KMS-11 (cell line): Measurements from ENCODE around the gene SLC15A3.

Source experiments
- H2AFZ ChIP-seq: fragments of 200-600 bp; sonication (generic); 2 replicates; pipeline ENCODE4 v1.6.1; 2016; ENCODE audit warnings: antibody characterized with exemption, mixed run types, low read depth
- H3K27ac ChIP-seq: fragments of 200-600 bp; sonication (generic); 2 replicates; pipeline ENCODE4 v1.6.1; 2016; ENCODE audit warnings: mild to moderate bottlenecking, mixed run types
- H3K27me3 ChIP-seq: fragments of 200-600 bp; sonication (generic); 2 replicates; pipeline ENCODE4 v1.6.1; 2017; ENCODE audit warnings: mild to moderate bottlenecking, low read depth, mixed run types, moderate library complexity; ENCODE audit not compliant: insufficient read depth
- H3K36me3 ChIP-seq: fragments of 200-600 bp; sonication (generic); 2 replicates; pipeline ENCODE4 v1.6.1; 2017; ENCODE audit warnings: mild to moderate bottlenecking, mixed run types; ENCODE audit not compliant: insufficient read depth
- H3K4me1 ChIP-seq: fragments of 200-600 bp; sonication (generic); 2 replicates; pipeline ENCODE4 v1.6.1; 2016; ENCODE audit warnings: mild to moderate bottlenecking, low read depth, mixed run types; ENCODE audit not compliant: poor library complexity, severe bottlenecking
- H3K4me2 ChIP-seq: fragments of 200-600 bp; sonication (generic); 2 replicates; pipeline ENCODE4 v1.7.0; 2016; ENCODE audit warnings: mild to moderate bottlenecking, mixed run types
- H3K4me3 ChIP-seq: fragments of 200-600 bp; sonication (generic); IDR thresholded peaks from 2 replicates; pipeline ENCODE4 v1.6.1; 2017; ENCODE audit warnings: low read depth, low read length, mixed read lengths; ENCODE audit not compliant: insufficient read depth
- H3K79me2 ChIP-seq: fragments of 200-600 bp; sonication (generic); 2 replicates; pipeline ENCODE4 v1.6.1; 2016; ENCODE audit warnings: low read depth, mixed run types; ENCODE audit not compliant: insufficient read depth
- H3K9ac ChIP-seq: fragments of 200-600 bp; sonication (generic); 2 replicates; pipeline ENCODE4 v1.6.1; 2016; ENCODE audit warnings: mild to moderate bottlenecking, mixed run types
- H4K20me1 ChIP-seq: fragments of 200-600 bp; sonication (generic); 2 replicates; pipeline ENCODE4 v1.6.1; 2016; ENCODE audit warnings: mild to moderate bottlenecking, mixed run types; ENCODE audit not compliant: insufficient read depth
- CTCF ChIP-seq: fragments of 200-600 bp; sonication (generic); conservative IDR thresholded peaks from 2 replicates; pipeline ENCODE4 v1.6.1; 2017; ENCODE audit warnings: low read depth, mild to moderate bottlenecking, antibody characterized with exemption, low read length, moderate library complexity, mixed read lengths

SLC15A3 gene

DNA sequence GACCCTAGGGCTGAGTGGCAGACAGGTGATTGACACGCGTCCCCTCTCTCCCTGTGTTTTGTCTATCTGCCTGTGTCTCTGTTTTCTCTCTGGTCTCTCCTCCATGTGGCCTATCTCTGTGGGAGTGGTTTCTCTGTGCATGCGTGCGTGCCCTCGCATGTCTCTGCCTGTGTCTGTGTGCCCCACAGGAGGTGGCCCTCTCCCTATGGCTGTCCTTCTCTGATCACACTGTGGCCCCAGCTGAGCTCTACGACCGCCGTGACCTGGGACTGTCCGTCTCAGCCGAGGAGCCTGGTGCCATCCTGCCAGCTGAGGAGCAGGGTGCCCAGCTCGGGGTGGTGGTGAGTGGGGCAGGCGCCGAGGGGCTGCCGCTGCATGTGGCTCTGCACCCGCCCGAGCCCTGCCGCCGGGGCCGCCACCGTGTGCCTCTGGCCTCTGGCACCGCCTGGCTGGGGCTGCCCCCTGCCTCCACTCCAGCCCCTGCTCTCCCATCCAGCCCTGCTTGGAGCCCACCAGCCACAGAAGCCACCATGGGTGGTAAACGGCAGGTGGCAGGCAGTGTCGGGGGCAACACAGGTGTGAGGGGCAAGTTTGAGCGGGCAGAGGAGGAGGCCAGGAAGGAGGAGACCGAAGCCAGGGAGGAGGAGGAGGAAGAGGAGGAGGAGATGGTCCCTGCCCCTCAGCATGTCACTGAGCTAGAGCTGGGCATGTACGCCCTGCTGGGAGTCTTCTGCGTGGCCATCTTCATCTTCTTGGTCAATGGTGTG, 16.1 kb downstream of the SLC15A3 start:
- H3K4me3 ChIP-seq, result no peak overlapping the region
- peaks cover 9% of the 10 kb centered on the region for H3K4me1 ChIP-seq
- no peaks in the 10 kb centered on the region; the same call in 1 of the 2 replicates for H3K27me3 ChIP-seq
- no peak overlapping the region for H3K9ac ChIP-seq
- no peak for TF ChIP-seq CTCF
- H3K36me3 ChIP-seq, result no peaks in the 10 kb centered on the region
- no peaks in the 10 kb centered on the region for H4K20me1 ChIP-seq
- H3K79me2 ChIP-seq, result no peaks in the 10 kb centered on the region
- H3K27ac ChIP-seq, result no peak overlapping the region
- no peak overlapping the region for H2AFZ ChIP-seq
- H3K4me2 ChIP-seq, result no peak overlapping the region

GRCh38 chr11:60934790-60935605, 17.0 kb downstream of the SLC15A3 start:
- Histone ChIP-seq H3K4me2 (no peak overlapping the region), H4K20me1 (no peaks in the 10 kb centered on the region), H3K27me3 (no peaks in the 10 kb centered on the region; the same call in 1 of the 2 replicates), H3K9ac (no peak overlapping the region), H3K79me2 (no peaks in the 10 kb centered on the region), H3K36me3 (no peaks in the 10 kb centered on the region), H3K27ac (no peak overlapping the region), H2AFZ (no peak overlapping the region), H3K4me3 (no peak overlapping the region), H3K4me1 (peaks cover 6% of the 10 kb centered on the region)
- no peak for TF ChIP-seq CTCF

GRCh38 chr11:60934124-60934789, 17.7 kb downstream of the SLC15A3 start:
- Histone ChIP-seq H3K27ac (no peak overlapping the region), H4K20me1 (no peaks in the 10 kb centered on the region), H3K4me2 (no peak overlapping the region), H2AFZ (no peak overlapping the region), H3K36me3 (no peaks in the 10 kb centered on the region), H3K9ac (no peak overlapping the region), H3K4me3 (no peak overlapping the region), H3K79me2 (no peaks in the 10 kb centered on the region), H3K4me1 (no peaks in the 10 kb centered on the region), H3K27me3 (no peaks in the 10 kb centered on the region; the same call in 1 of the 2 replicates)
- no peak for TF ChIP-seq CTCF

DNA sequence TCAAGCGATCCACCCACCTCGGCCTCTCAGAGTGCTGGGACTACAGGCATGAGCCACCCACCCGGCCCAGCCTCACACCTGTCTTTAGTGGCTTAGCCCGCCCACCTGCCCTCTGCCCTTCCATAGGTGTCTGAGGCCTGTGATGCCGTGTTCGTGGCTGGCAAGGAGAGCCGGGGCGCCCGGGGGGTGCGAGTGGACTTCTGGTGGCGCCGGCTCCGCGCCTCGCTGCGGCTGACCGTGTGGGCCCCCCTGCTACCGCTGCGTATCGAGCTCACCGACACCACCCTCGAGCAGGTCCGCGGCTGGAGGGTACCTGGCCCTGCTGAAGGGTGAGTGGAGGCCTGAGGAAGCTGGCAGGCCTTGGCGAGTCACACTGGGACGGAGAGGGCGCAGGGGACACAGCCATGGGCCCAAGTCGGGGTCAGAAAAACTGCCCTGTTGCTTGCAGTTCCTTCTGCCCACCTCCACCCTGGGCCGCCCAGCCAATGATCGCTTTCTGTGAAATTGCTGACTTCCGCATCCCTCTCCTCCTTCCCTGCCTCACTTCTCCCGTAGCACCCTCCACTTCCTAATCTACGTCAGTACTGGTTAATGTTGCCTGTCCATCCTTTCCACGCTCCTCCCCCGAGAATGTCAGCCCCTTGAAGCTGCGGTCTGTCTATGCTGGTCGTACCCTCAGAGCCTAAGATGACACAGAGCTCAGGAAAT, 18.4 kb downstream of the SLC15A3 start:
- Histone ChIP-seq H2AFZ (no peak overlapping the region), H3K36me3 (no peaks in the 10 kb centered on the region), H3K4me1 (no peaks in the 10 kb centered on the region), H4K20me1 (no peaks in the 10 kb centered on the region), H3K4me2 (no peak overlapping the region), H3K4me3 (no peak overlapping the region), H3K27ac (no peak overlapping the region), H3K27me3 (no peaks in the 10 kb centered on the region; the same call in 1 of the 2 replicates), H3K9ac (no peak overlapping the region), H3K79me2 (no peaks in the 10 kb centered on the region)
- TF ChIP-seq CTCF, result no peak
